ENCODE results near the gene ARV1.

Gene ARV1

GRCh38 chr1:230978491-230979388, at the start of gene ARV1, which contains the start of gene TTC13:
TSS of gene ARV1 (plus strand) at chr1:230979094. CDS start at chr1:230979106, 12 bp downstream.
TSS of gene TTC13 (minus strand) at chr1:230978861. CDS start at chr1:230978830, 31 bp downstream.
- DNase-seq (ENCODE audit: low spot score), result peak; percentile 97

GRCh38 chr1:230930986-230931385, 47.9 kb upstream of the ARV1 start:
- no peak for DNase-seq (ENCODE audit: low spot score)

- no peak for DNase-seq (ENCODE audit: low spot score)
These were observed 43.0 kb upstream of the ARV1 start for GRCh38 chr1:230935852-230936251.

- DNase-seq (ENCODE audit: low spot score), result no peak
These were observed 42.4 kb upstream of the ARV1 start for GRCh38 chr1:230936475-230936874.

- no peak for DNase-seq (ENCODE audit: low spot score)
These were observed 41.5 kb upstream of the ARV1 start for GRCh38 chr1:230937371-230937770.

GRCh38 chr1:230938924-230939368, 39.9 kb upstream of the ARV1 start:
- DNase-seq (ENCODE audit: low spot score), result peak; percentile 37

- DNase-seq (ENCODE audit: low spot score), result peak; percentile 18
These were observed 38.9 kb upstream of the ARV1 start for GRCh38 chr1:230939806-230940489.

- no peak for DNase-seq (ENCODE audit: low spot score)
These were observed 38.0 kb upstream of the ARV1 start for GRCh38 chr1:230940848-230941247.

GRCh38 chr1:230943048-230943593, 35.8 kb upstream of the ARV1 start:
- no peak for DNase-seq (ENCODE audit: low spot score)

GRCh38 chr1:230948301-230948700, 30.6 kb upstream of the ARV1 start:
- no peak for DNase-seq (ENCODE audit: low spot score)

- DNase-seq (ENCODE audit: low spot score), result no peak
These were observed 30.0 kb upstream of the ARV1 start for GRCh38 chr1:230948903-230949302.

- DNase-seq (ENCODE audit: low spot score), result no peak
These were observed 28.5 kb upstream of the ARV1 start for GRCh38 chr1:230950404-230950803.

- DNase-seq (ENCODE audit: low spot score), result no peak
These were observed 21.3 kb upstream of the ARV1 start for GRCh38 chr1:230957580-230957989.

- no peak for DNase-seq (ENCODE audit: low spot score)
These were observed 20.5 kb upstream of the ARV1 start for GRCh38 chr1:230958370-230958769.

GRCh38 chr1:230964896-230965295, 14.0 kb upstream of the ARV1 start:
- no peak for DNase-seq (ENCODE audit: low spot score)

- no peak for DNase-seq (ENCODE audit: low spot score)
These were observed 13.4 kb upstream of the ARV1 start for GRCh38 chr1:230965535-230965934.

- no peak for DNase-seq (ENCODE audit: low spot score)
These were observed 12.5 kb upstream of the ARV1 start for GRCh38 chr1:230966358-230966873.

- no peak for DNase-seq (ENCODE audit: low spot score)
These were observed 8.5 kb upstream of the ARV1 start for GRCh38 chr1:230970432-230970831.

- DNase-seq (ENCODE audit: low spot score), result no peak
These were observed 7.1 kb upstream of the ARV1 start for GRCh38 chr1:230971771-230972170.

GRCh38 chr1:230972855-230973271, 6.0 kb upstream of the ARV1 start:
- no peak for DNase-seq (ENCODE audit: low spot score)

GRCh38 chr1:230975636-230976035, 3.3 kb upstream of the ARV1 start:
- no peak for DNase-seq (ENCODE audit: low spot score)

- DNase-seq (ENCODE audit: low spot score), result no peak
These were observed 2.5 kb upstream of the ARV1 start for GRCh38 chr1:230976360-230976759.
